Measurements from ENCODE around the gene MCAM. TPM values are rescaled to one million over a fixed set of nuclear protein-coding genes. Genes with fewer than 3 reads are reported as not detected.
A peak's percentile ranks its signal among the peaks of the same experiment; 100 is the strongest.

MCAM gene
- total RNA-seq, 2 experiments from 2014 or later: 0.69 to 1.3 TPM

GRCh38 chr11:119320776-119321524 is 4.0 kb upstream of the MCAM start:
- Histone ChIP-seq H3K4me3 (ENCODE audit: low read depth, low read length, poor library complexity, severe bottlenecking) (peak overlapping the region; percentile 60), H3K79me2 (ENCODE audit: insufficient read depth, low read depth, low read length) (no peaks in the 10 kb centered on the region), H2AFZ (ENCODE audit: low read length) (peak overlapping the region; percentile 95), H3K9me2 (ENCODE audit: insufficient read depth, low read length) (no peaks in the 10 kb centered on the region), H3K9me3 (ENCODE audit: low read length) (no peaks in the 10 kb centered on the region), H3K4me2 (ENCODE audit: low read length) (peak overlapping the region; percentile 83), H3K27ac (ENCODE audit: low read depth, low read length, poor library complexity, severe bottlenecking) (peak overlapping the region; percentile 63), H3K4me1 (ENCODE audit: insufficient read depth, low read length, poor library complexity, severe bottlenecking) (peaks cover 46% of the 10 kb centered on the region), H3K36me3 (ENCODE audit: insufficient read depth, low read length) (no peaks in the 10 kb centered on the region), H4K20me1 (ENCODE audit: insufficient read depth, low read length) (no peaks in the 10 kb centered on the region)
- POLR2A ChIA-PET: interaction anchor here (0.6 to 1.7 kb wide), 6 partner anchors 43 to 278 kb away, joined by 3 to 5 read pairs (median 4); partner anchors contain the start of gene DPAGT1
- intact Hi-C loops (cut with micrococcal nuclease; ENCODE audit: unreplicated experiment): loop anchor here (2.0 to 5.0 kb wide), 4 partner anchors 51 to 254 kb away; partner anchors contain the start of genes DPAGT1 and VPS11
- CTCF ChIA-PET (ENCODE audit: unreplicated experiment): interaction anchor here (0.6 to 2.5 kb wide), 7 partner anchors 13 to 124 kb away, joined by 4 to 16 read pairs (median 4); no protein-coding TSS in a partner anchor
- DNase-seq (ENCODE audit: low spot score): peak; percentile 65
- TF ChIP-seq EZH2phosphoT487 (IDR thresholded peaks at IDR 0.05; ENCODE audit: borderline replicate concordance, low read depth, low read length) (no peak), CTCF (conservative IDR thresholded peaks at IDR 0.05; ENCODE audit: low read length) (no peak)
- no TSS peak for BruUV-seq (replicated peaks)

GRCh38 chr11:119320240-119320775 is 3.4 kb upstream of the MCAM start:
- no peaks in the 10 kb centered on the region for H4K20me1 ChIP-seq (ENCODE audit: insufficient read depth, low read length)
- H3K27ac ChIP-seq (ENCODE audit: low read depth, low read length, poor library complexity, severe bottlenecking): peak overlapping the region; percentile 63
- H3K4me3 ChIP-seq (ENCODE audit: low read depth, low read length, poor library complexity, severe bottlenecking): peak overlapping the region; percentile 60
- intact Hi-C loops (cut with micrococcal nuclease; ENCODE audit: unreplicated experiment): loop anchor here (2.0 to 5.0 kb wide), 4 partner anchors 52 to 253 kb away; partner anchors contain the start of genes DPAGT1 and VPS11
- TF ChIP-seq EZH2phosphoT487 (IDR thresholded peaks at IDR 0.05; ENCODE audit: borderline replicate concordance, low read depth, low read length) (no peak), CTCF (conservative IDR thresholded peaks at IDR 0.05; ENCODE audit: low read length) (no peak)
- no peaks in the 10 kb centered on the region for H3K79me2 ChIP-seq (ENCODE audit: insufficient read depth, low read depth, low read length)
- no peaks in the 10 kb centered on the region for H3K36me3 ChIP-seq (ENCODE audit: insufficient read depth, low read length)
- no peaks in the 10 kb centered on the region for H3K9me3 ChIP-seq (ENCODE audit: low read length)
- H3K9me2 ChIP-seq (ENCODE audit: insufficient read depth, low read length): no peaks in the 10 kb centered on the region
- H3K4me2 ChIP-seq (ENCODE audit: low read length): peak overlapping the region; percentile 83
- H2AFZ ChIP-seq (ENCODE audit: low read length): peak overlapping the region; percentile 95; the same call in 1 of the 2 replicates
- POLR2A ChIA-PET: interaction anchor here (1.3 kb wide), 1 partner anchor 204 kb away, joined by 3 read pairs; no protein-coding TSS in a partner anchor
- no TSS peak for BruUV-seq (replicated peaks)
- peaks cover 52% of the 10 kb centered on the region for H3K4me1 ChIP-seq (ENCODE audit: insufficient read depth, low read length, poor library complexity, severe bottlenecking)
- DNase-seq (ENCODE audit: low spot score): no peak
- CTCF ChIA-PET (ENCODE audit: unreplicated experiment): interaction anchor here (1.6 kb wide), 1 partner anchor 45 kb away, joined by 4 read pairs; no protein-coding TSS in a partner anchor

Measured in OCI-LY7 (cell line).